NCI-H1417 treated with DMSO at 0.1 percent for 48 hours (cell line): ENCODE results near the gene DUSP11.
"Not testable (repeated sequence)": the region's sequence is repeated elsewhere in the genome, so short reads cannot be mapped to it uniquely, and the experiment has no call there.

ENCODE experiments used
- DNase-seq: peaks from one replicate; lab custom pipeline; 2025; lab: John Stamatoyannopoulos, UW

The DUSP11 gene

DNA sequence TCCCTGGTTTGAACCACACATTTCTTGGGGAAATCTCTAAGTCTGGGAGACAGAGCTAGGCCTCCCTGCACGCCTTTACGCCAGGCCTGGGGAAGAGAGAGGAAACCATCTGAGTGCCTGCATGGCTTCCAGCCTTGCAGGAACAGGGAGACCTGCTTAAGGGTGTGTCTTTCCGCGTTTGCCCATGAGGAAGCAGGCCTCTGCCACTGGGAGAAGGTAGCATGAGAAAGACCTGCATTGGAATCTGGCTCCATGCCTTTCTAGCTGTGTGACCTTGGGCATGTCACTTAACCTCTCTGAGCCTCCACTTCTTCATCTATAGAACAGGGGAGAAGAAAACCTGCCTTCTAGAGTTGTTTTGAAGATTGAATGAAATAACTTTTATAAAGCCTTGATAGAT is 62.2 kb downstream of the DUSP11 start:
- DNase-seq: not testable (repeated sequence)

DNA sequence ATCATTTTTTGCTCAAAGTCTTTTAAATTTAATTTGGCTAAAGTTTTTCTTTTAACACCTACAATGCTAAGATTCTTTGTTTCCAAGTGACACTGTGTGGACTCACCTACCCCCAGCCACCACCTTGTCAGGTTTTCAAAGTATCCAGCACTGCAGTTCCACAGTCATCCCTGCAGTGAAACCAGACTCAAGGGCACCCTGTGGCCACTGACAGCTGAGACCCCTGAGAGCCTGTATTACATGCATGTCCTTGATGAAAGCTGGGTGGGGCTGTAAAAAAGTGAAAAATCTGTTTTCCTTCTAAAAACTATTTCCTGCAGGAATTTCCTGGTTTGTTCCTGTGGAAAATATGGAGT is 62.7 kb downstream of the DUSP11 start:
- no peak for DNase-seq

DNA sequence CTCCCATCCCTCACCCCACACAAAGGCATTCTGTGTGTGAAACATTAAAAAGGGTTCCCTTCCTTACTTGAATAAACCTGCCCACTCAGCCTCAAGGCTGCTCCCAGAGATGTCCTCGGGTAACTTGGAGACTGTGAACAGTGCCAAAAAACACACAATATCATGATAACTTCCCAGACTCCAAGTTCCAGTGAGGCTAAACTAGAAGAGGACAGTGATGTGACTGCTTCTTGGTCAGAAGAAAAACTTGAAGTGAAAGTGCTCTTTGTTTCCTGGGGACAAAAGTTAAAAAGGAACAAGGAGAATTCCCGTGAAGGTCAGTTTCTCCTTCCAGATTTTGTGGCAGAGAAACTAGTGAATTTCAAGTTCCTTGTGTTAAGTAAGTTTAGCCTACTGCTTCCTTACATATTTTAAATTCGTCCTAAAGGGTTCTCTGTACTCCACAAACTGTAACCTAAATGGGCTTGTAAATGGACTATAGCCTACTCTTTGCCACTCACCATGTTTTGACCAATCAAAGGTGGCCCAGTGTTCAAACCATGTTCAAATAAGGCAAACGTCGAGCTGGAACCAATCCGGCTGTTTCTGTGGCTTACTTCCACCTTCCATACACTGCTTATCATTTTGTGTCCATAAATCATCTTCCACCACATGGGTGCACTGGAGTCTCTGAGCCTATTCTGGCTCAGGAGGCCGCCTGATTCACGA is 63.2 kb downstream of the DUSP11 start:
- no peak for DNase-seq

DNA sequence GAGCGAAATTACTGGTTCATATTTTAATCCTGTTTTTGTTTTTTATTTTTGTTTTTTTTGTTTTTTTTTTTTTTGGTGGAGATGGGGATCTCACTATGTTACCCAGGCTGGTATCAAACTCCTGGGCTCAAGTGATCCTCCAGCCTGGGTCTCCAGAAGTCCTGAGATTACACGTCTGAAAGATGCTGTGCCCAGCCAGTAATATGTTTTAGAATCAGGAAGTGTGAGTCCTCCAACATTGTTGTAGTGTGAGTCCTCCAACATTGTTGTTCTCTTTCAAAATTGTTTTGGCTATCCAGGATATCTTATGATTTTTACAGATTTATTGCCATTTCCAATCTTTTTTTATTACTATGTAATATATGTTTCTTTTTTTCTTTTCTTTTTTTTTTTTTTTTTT is 65.8 kb downstream of the DUSP11 start:
- no peak for DNase-seq
